OCI-LY7 (cell line): ENCODE data around the gene PSMD13.

Experiments used
- EZH2phosphoT487 ChIP-seq: fragments of 200-600 bp; sonication (generic); IDR thresholded peaks from 2 replicates; pipeline ENCODE4 v1.6.1; 2018; ENCODE audit warnings: low read depth, borderline replicate concordance, mild to moderate bottlenecking, mixed run types, antibody characterized with exemption, low read length, moderate library complexity, mixed read lengths
- TF ChIP-seq, protein P1 (sequence below): fragments of 200-600 bp; sonication (generic); conservative IDR thresholded peaks from 2 replicates; pipeline ENCODE4 v1.5.1; 2014; ENCODE audit warnings: mild to moderate bottlenecking, antibody characterized with exemption, low read length, moderate library complexity, mixed read lengths

DNA sequence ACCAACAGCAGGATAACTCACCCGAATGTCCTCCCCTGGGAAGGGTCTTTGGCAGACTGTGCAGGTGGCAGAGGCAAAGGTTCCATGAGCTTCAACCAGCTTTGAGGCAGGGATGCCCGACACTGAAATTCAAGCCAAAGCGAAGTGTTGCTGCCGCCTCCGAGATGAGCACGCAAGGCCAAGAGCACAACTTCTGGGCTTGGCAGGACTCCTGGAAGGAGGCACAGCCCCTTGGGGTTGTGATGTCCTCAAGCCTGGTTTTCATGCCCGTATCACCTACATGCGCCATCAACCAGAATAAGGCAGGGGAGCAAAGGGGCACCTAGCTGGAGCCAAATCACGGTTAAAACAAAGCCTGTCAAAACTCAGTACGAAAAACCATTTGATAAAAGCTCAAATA, 6.3 kb upstream of the PSMD13 start:
- TF ChIP-seq, protein P1, sequence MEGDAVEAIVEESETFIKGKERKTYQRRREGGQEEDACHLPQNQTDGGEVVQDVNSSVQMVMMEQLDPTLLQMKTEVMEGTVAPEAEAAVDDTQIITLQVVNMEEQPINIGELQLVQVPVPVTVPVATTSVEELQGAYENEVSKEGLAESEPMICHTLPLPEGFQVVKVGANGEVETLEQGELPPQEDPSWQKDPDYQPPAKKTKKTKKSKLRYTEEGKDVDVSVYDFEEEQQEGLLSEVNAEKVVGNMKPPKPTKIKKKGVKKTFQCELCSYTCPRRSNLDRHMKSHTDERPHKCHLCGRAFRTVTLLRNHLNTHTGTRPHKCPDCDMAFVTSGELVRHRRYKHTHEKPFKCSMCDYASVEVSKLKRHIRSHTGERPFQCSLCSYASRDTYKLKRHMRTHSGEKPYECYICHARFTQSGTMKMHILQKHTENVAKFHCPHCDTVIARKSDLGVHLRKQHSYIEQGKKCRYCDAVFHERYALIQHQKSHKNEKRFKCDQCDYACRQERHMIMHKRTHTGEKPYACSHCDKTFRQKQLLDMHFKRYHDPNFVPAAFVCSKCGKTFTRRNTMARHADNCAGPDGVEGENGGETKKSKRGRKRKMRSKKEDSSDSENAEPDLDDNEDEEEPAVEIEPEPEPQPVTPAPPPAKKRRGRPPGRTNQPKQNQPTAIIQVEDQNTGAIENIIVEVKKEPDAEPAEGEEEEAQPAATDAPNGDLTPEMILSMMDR = no peak
- TF ChIP-seq EZH2phosphoT487 = no peak
